K562 (cell line): Measurements from ENCODE around the gene PRDM15. TPM values are rescaled to one million over a fixed set of nuclear protein-coding genes. Genes with fewer than 3 reads are reported as not detected.

Source experiments
- ATAC-seq: fragments of 200-7000 bp; cut with Tn5 transposase; 3 replicates; pipeline ENCODE4 v1.9.1; 2020; ENCODE audit warnings: moderate library complexity
- BruUV-seq: library from RNA; stranded (reverse); fragments of 400-500 nt; replicated peaks from 2 replicates; lab custom pipeline; 2021; lab: Mats Ljungman, UMichigan
- CTCF ChIA-PET: fragments of 300-600 bp; formaldehyde crosslinking; extraction: SDS; loops from one replicate; lab custom pipeline; 2021; ENCODE audit warnings: low intra/inter-chr PET ratio; lab: Yijun Ruan, JAX
- POLR2A ChIA-PET: fragments of 300-600, 350-650 bp; sonication (Branson Sonifier 250); formaldehyde crosslinking; extraction: SDS; loops from one replicate; lab custom pipeline; 2021; ENCODE audit warnings: antibody characterized with exemption, inconsistent platforms; lab: Yijun Ruan, JAX
- DNase-seq, 4 experiments: peaks; one replicate each; pipeline versions ENCODE4 v3.0.0 to v3.0.0-alpha.2; 2011 to 2018; ENCODE audit warnings: low spot score in 3 of 4, mixed read lengths in 3 of 4; ENCODE audit errors: extremely low read depth in 1 of 4
- FAIRE-seq: peaks from 2 replicates; lab custom pipeline; 2011; peaks lifted over from hg19 to GRCh38; lab: Jason Lieb, UNC
- H2AFZ ChIP-seq: 2 replicates; pipeline ENCODE4 v1.6.0; 2011; ENCODE audit warnings: low read depth, low read length, control low read depth, inconsistent platforms
- H3K27ac ChIP-seq: fragments of 200-600 bp; 3 replicates; pipeline ENCODE4 v1.8.0; 2011; ENCODE audit warnings: low read depth, mild to moderate bottlenecking, control low read depth, inconsistent platforms, low read length, moderate library complexity, mixed read lengths; ENCODE audit errors: extremely low read depth
- H3K27me3 ChIP-seq, 2 experiments: fragments of 300-600 bp in 1 of 2; 2 replicates in 1 of 2; 3 replicates in 1 of 2; pipeline versions ENCODE4 v1.6.0 to v1.8.0; 2011; ENCODE audit warnings: inconsistent platforms in 2 of 2, low read length in 2 of 2, mild to moderate bottlenecking in 1 of 2, mixed read lengths in 1 of 2, moderate library complexity in 1 of 2; ENCODE audit not compliant: control insufficient read depth in 2 of 2, insufficient read depth in 2 of 2
- H3K36me3 ChIP-seq: fragments of 300-600 bp; 3 replicates; pipeline ENCODE4 v1.8.0; 2011; ENCODE audit warnings: mild to moderate bottlenecking, low read length, inconsistent platforms; ENCODE audit not compliant: control insufficient read depth, insufficient read depth
- H3K4me1 ChIP-seq, 2 experiments: fragments of 200-600 bp in 1 of 2; replicated peaks in 1 of 2; 2 replicates in 1 of 2; 3 replicates in 1 of 2; pipeline versions ENCODE4 v1.5.1 to v1.8.0; 2011; ENCODE audit warnings: inconsistent platforms in 2 of 2, low read length in 2 of 2, mild to moderate bottlenecking in 1 of 2, mixed read lengths in 1 of 2, moderate library complexity in 1 of 2; ENCODE audit not compliant: control insufficient read depth in 2 of 2, insufficient read depth in 2 of 2
- H3K4me2 ChIP-seq: 2 replicates; pipeline ENCODE4 v1.6.1; 2011; ENCODE audit warnings: low read length, control low read depth, inconsistent platforms, mixed read lengths; ENCODE audit not compliant: insufficient read depth
- H3K4me3 ChIP-seq: fragments of 200-600 bp; sonication (generic), shearing (Covaris generic); 2 replicates; pipeline ENCODE4 v1.5.1; 2016; ENCODE audit warnings: control low read depth, inconsistent platforms
- H3K79me2 ChIP-seq: fragments of 200-600 bp; 3 replicates; pipeline ENCODE4 v1.8.0; 2011; ENCODE audit warnings: low read length, inconsistent platforms; ENCODE audit not compliant: control insufficient read depth, insufficient read depth
- H3K9ac ChIP-seq, 2 experiments: 2 replicates each; pipeline versions ENCODE4 v1.6.0 to v1.6.1; 2011; ENCODE audit warnings: low read depth in 2 of 2, low read length in 2 of 2, control low read depth in 1 of 2, inconsistent platforms in 1 of 2, mild to moderate bottlenecking in 1 of 2, mixed read lengths in 1 of 2; ENCODE audit not compliant: insufficient read depth in 1 of 2
- H3K9me1 ChIP-seq: one replicate; pipeline ENCODE4 v1.6.0; 2011; ENCODE audit warnings: inconsistent platforms, mild to moderate bottlenecking, low read length, moderate library complexity; ENCODE audit not compliant: control insufficient read depth, insufficient read depth
- H3K9me3 ChIP-seq: replicated peaks from 2 replicates; pipeline ENCODE4 v1.5.1; 2011; ENCODE audit warnings: low read depth, low read length, inconsistent platforms; ENCODE audit not compliant: control insufficient read depth, insufficient read depth
- H4K20me1 ChIP-seq: replicated peaks from 2 replicates; pipeline ENCODE4 v1.6.1; 2011; ENCODE audit warnings: low read length, inconsistent platforms, mixed read lengths; ENCODE audit not compliant: control insufficient read depth, insufficient read depth
- ARID2 ChIP-seq: fragments of 450-650 bp; IDR thresholded peaks from 2 replicates; pipeline ENCODE4 v1.6.1; 2017; ENCODE audit warnings: antibody characterized with exemption, mild to moderate bottlenecking
- CBFB ChIP-seq: sonication (generic); formaldehyde crosslinking; IDR thresholded peaks from 2 replicates; pipeline ENCODE4 v1.4.0; 2020; ENCODE audit warnings: mild to moderate bottlenecking, missing genetic modification reagents
- ESRRB ChIP-seq: fragments of 250-450 bp; sonication (Bioruptor Pico); IDR thresholded peaks from 2 replicates; pipeline ENCODE4 v1.5.0; 2020; ENCODE audit warnings: mild to moderate bottlenecking, moderate library complexity, borderline replicate concordance
- FOSL1 ChIP-seq: fragments of 200-800 bp; sonication (Bioruptor generic); conservative IDR thresholded peaks from 2 replicates; pipeline ENCODE4 v1.6.1; 2016; ENCODE audit warnings: missing genetic modification characterization, missing compliant biosample characterization
- HNRNPL ChIP-seq: fragments of 200-400 bp; formaldehyde crosslinking; IDR thresholded peaks from 2 replicates; pipeline ENCODE4 v1.6.1; 2017; ENCODE audit warnings: low read depth, mild to moderate bottlenecking, low read length
- MIER1 ChIP-seq: fragments of 450-650 bp; IDR thresholded peaks from 2 replicates; pipeline ENCODE4 v1.6.1; 2016; ENCODE audit warnings: antibody characterized with exemption, mild to moderate bottlenecking, low read depth
- SOX6 ChIP-seq: fragments of 450-650 bp; IDR thresholded peaks from 2 replicates; pipeline ENCODE4 v1.6.1; 2014; ENCODE audit warnings: mild to moderate bottlenecking
- STAT6 ChIP-seq: sonication (generic); formaldehyde crosslinking; IDR thresholded peaks from 2 replicates; pipeline ENCODE4 v1.8.1; 2023; ENCODE audit warnings: mild to moderate bottlenecking, missing genetic modification reagents
- TRIM28 ChIP-seq: fragments of 450-650 bp; IDR thresholded peaks from 2 replicates; pipeline ENCODE4 v1.6.1; 2017
- TSC22D4 ChIP-seq: fragments of 450-650 bp; IDR thresholded peaks from 2 replicates; pipeline ENCODE4 v1.6.1; 2016; ENCODE audit warnings: missing genetic modification characterization, missing biosample characterization, control low read depth
- ZNF444 ChIP-seq: fragments of 250-450 bp; sonication (Bioruptor Pico); IDR thresholded peaks from 2 replicates; pipeline ENCODE4 v1.4.0; 2020; ENCODE audit warnings: mild to moderate bottlenecking, moderate library complexity
- WGBS: fragments of 100-300 bp; shearing (Covaris generic); methylation state at CpG from one replicate; pipeline ENCODE4 v1.1.6; 2016; ENCODE audit warnings: low coverage, mixed read lengths; ENCODE audit not compliant: insufficient coverage; ENCODE audit errors: missing lambda C conversion rate; 5-methylcytosine and 5-hydroxymethylcytosine counted together
- in situ Hi-C: fragments of 300-500 bp; cut with MboI; formaldehyde crosslinking; loops from 4 replicates; pipeline ENCODE4 v1.15.0; 2018; ENCODE audit warnings: inconsistent platforms, mixed read lengths
- intact Hi-C: fragments of 100-400 bp; cut with micrococcal nuclease; formaldehyde crosslinking; loops from 2 replicates; pipeline ENCODE4 v1.14.2; 2022
- polyA plus RNA-seq, 8 experiments: library from polyadenylated mRNA; depleted of rRNA in 4 of 8; stranded (reverse) in 5 of 8; unstranded in 3 of 8; fragments of >200 nt; fragmentation: Nextera tagmentation in 2 of 8; fragmentation: Illumina TruSeq in 1 of 8; extraction: Ambion mirVana in 2 of 8; extraction: Trizol in 1 of 8; gene quantifications; 2 replicates each; pipeline versions ENCODE4 v1.2.1 to v1.2.3, GENCODE V29; 2011 to 2014; ENCODE audit warnings: inconsistent platforms in 1 of 8, missing spikeins in 1 of 8
- total RNA-seq, 7 experiments: library from RNA; depleted of rRNA in 6 of 7; stranded (reverse); fragments of >200 nt in 6 of 7; fragmentation: Illumina TruSeq in 2 of 7; extraction: Trizol in 2 of 7; gene quantifications; 2 replicates each; pipeline versions ENCODE4 v1.2.1 to v1.2.3, GENCODE V29; 2011 to 2021; ENCODE audit warnings: low replicate concordance in 1 of 7

The PRDM15 gene
- total and polyA plus RNA-seq, 9 of the 15 experiments (the other 6 are each of a cell fraction or from before 2014, with no cell fraction given), result 0.93 to 9.2 (median 6.2) TPM

GRCh38 chr21:41921021-41921420 is 41.9 kb upstream of the PRDM15 start (continued):
- TF ChIP-seq STAT6 (CRISPR knock-in tag) (no peak), ESRRB (CRISPR knock-in tag) (no peak), ZNF444 (CRISPR knock-in tag) (no peak)

- in situ Hi-C loops, result no loop called here
- Histone ChIP-seq H3K4me1 (no peaks in the 10 kb centered on the region), H3K36me3 (peaks cover 29% of the 10 kb centered on the region), H3K27me3 (no peaks in the 10 kb centered on the region), H3K27ac (no peak overlapping the region), H3K4me2 (no peak overlapping the region), H3K79me2 (no peaks in the 10 kb centered on the region; the same call in 2 of the 3 replicates), H3K4me3 (no peak overlapping the region), H2AFZ (no peak overlapping the region), H3K9ac (no peak overlapping the region), H3K9me3 (no peaks in the 10 kb centered on the region), H3K9me1 (no peaks in the 10 kb centered on the region), H4K20me1 (no peaks in the 10 kb centered on the region; the same call in 1 of the 2 replicates)
- intact Hi-C loops, result no loop called here
- no peak for TF ChIP-seq FOSL1
- TF ChIP-seq SOX6, result no peak
- TF ChIP-seq MIER1, result no peak
- TF ChIP-seq HNRNPL, result no peak
- no peak for TF ChIP-seq CBFB (CRISPR knock-in tag)
- no peak for TF ChIP-seq ARID2
- TF ChIP-seq TSC22D4, result no peak
- no peak for TF ChIP-seq TRIM28
- WGBS, result 79% methylated on average over 5 of the region's 5 CpGs
- no peak for FAIRE-seq
- ChIA-PET POLR2A (interaction anchor here (1.1 to 1.3 kb wide), 2 partner anchors 51 to 82 kb away, joined by 3 read pairs; no protein-coding TSS in a partner anchor), CTCF (no interaction called here)
- ATAC-seq, result no peak
- BruUV-seq, result no TSS peak
- DNase-seq, result no peak
Measured at GRCh38 chr21:41920476-41920875, 41.3 kb upstream of the PRDM15 start.
